HepG2 (cell line): ENCODE results near the gene SSBP4. TPM values are rescaled to one million over a fixed set of nuclear protein-coding genes. Genes with fewer than 3 reads are reported as not detected.

Experiments used
- ARNTL ChIP-seq: sonication (generic); formaldehyde crosslinking; IDR thresholded peaks from 2 replicates; pipeline ENCODE4 v1.4.0; 2020; ENCODE audit warnings: mild to moderate bottlenecking, missing genetic modification reagents
- GLI4 ChIP-seq: sonication (generic); formaldehyde crosslinking; IDR thresholded peaks from 2 replicates; pipeline ENCODE4 v1.5.1; 2020; ENCODE audit warnings: missing genetic modification reagents, mild to moderate bottlenecking, moderate library complexity, borderline replicate concordance
- KDM5A ChIP-seq: fragments of 200-600 bp; sonication (generic); IDR thresholded peaks from 2 replicates; pipeline ENCODE4 v1.7.0; 2018; ENCODE audit warnings: antibody characterized with exemption, mild to moderate bottlenecking, low read length, borderline replicate concordance
- PAF1 ChIP-seq: IDR thresholded peaks from 2 replicates; pipeline ENCODE4 v1.6.1; 2016; ENCODE audit warnings: missing genetic modification reagents, missing compliant biosample characterization
- RBM39 ChIP-seq: fragments of 200-400 bp; formaldehyde crosslinking; IDR thresholded peaks from one replicate; pipeline ENCODE4 v1.6.1; 2018; ENCODE audit warnings: antibody characterized with exemption, mild to moderate bottlenecking, low read depth, low read length; ENCODE audit not compliant: poor library complexity, severe bottlenecking
- SMARCE1 ChIP-seq: fragments of 450-650 bp; IDR thresholded peaks from 2 replicates; pipeline ENCODE4 v1.6.1; 2017; ENCODE audit warnings: borderline replicate concordance
- SP2 ChIP-seq: sonication (generic); formaldehyde crosslinking; IDR thresholded peaks from 2 replicates; pipeline ENCODE4 v1.5.1; 2020; ENCODE audit warnings: mild to moderate bottlenecking, missing genetic modification reagents
- STAG1 ChIP-seq: sonication (generic); formaldehyde crosslinking; IDR thresholded peaks from 2 replicates; pipeline ENCODE4 v1.4.0; 2020; ENCODE audit warnings: missing genetic modification reagents
- TCF12 ChIP-seq, 2 experiments: fragments of 450-650 bp in 1 of 2; sonication (generic) in 1 of 2; formaldehyde crosslinking in 1 of 2; IDR thresholded peaks; 2 replicates each; pipeline versions ENCODE4 v1.6.1 to v1.8.0; 2017 to 2022; ENCODE audit warnings: antibody characterized with exemption in 1 of 2, mild to moderate bottlenecking in 1 of 2, missing genetic modification reagents in 1 of 2, moderate library complexity in 1 of 2
- YEATS4 ChIP-seq: sonication (generic); formaldehyde crosslinking; IDR thresholded peaks from 2 replicates; pipeline ENCODE4 v1.4.0; 2020; ENCODE audit warnings: missing genetic modification reagents, borderline replicate concordance
- ZFP37 ChIP-seq: sonication (generic); formaldehyde crosslinking; IDR thresholded peaks from 2 replicates; pipeline ENCODE4 v1.4.0; 2020; ENCODE audit warnings: missing genetic modification reagents, borderline replicate concordance
- ZNF136 ChIP-seq: sonication (generic); formaldehyde crosslinking; IDR thresholded peaks from 2 replicates; pipeline ENCODE4 v1.8.1; 2022; ENCODE audit warnings: low read depth, mild to moderate bottlenecking, moderate library complexity, missing genetic modification reagents
- ZNF7 ChIP-seq: IDR thresholded peaks from 2 replicates; pipeline ENCODE4 v1.6.1; 2016; ENCODE audit warnings: missing biosample characterization, missing genetic modification reagents
- ZNF773 ChIP-seq: sonication (generic); formaldehyde crosslinking; IDR thresholded peaks from 2 replicates; pipeline ENCODE4 v1.4.0; 2020; ENCODE audit warnings: missing genetic modification reagents, borderline replicate concordance
- polyA plus RNA-seq, 8 experiments: library from polyadenylated mRNA; depleted of rRNA in 3 of 8; stranded (reverse) in 7 of 8; unstranded in 1 of 8; fragments of >200 nt; fragmentation: Illumina TruSeq in 4 of 8; extraction: Trizol in 4 of 8; gene quantifications; 2 replicates each; pipeline versions ENCODE4 v1.2.1 to v1.2.3, GENCODE V29; 2011 to 2016; ENCODE audit warnings: low read depth in 4 of 8, missing spikeins in 1 of 8, mixed read lengths in 1 of 8; ENCODE audit not compliant: insufficient read depth in 1 of 8
- total RNA-seq, 5 experiments: library from RNA; depleted of rRNA; stranded (reverse); fragments of >200 nt; fragmentation: Illumina TruSeq; extraction: Trizol; gene quantifications; 2 replicates each; pipeline ENCODE4 v1.2.3, GENCODE V29; 2016; ENCODE audit warnings: low read depth in 1 of 5
- TF ChIP-seq, protein P1 (sequence below): sonication (generic); formaldehyde crosslinking; IDR thresholded peaks from 2 replicates; pipeline ENCODE4 v1.4.0; 2020; ENCODE audit warnings: missing genetic modification reagents, borderline replicate concordance
- TF ChIP-seq, protein P2 (sequence below): sonication (generic); formaldehyde crosslinking; IDR thresholded peaks from 2 replicates; pipeline ENCODE4 v1.4.0; 2020; ENCODE audit warnings: mild to moderate bottlenecking, low read depth, missing genetic modification reagents
- TF ChIP-seq, protein P3 (sequence below): sonication (generic); formaldehyde crosslinking; IDR thresholded peaks from 2 replicates; pipeline ENCODE4 v1.4.0; 2020; ENCODE audit warnings: missing genetic modification reagents
- TF ChIP-seq, protein P4 (sequence below): sonication (generic); formaldehyde crosslinking; IDR thresholded peaks from 2 replicates; pipeline ENCODE4 v1.5.0; 2020; ENCODE audit warnings: mild to moderate bottlenecking, missing genetic modification reagents

Gene SSBP4
- total and polyA plus RNA-seq, 2 of the 13 experiments (the other 11 are each of a cell fraction or from before 2014, with no cell fraction given), result 20.8 to 39.5 TPM

DNA sequence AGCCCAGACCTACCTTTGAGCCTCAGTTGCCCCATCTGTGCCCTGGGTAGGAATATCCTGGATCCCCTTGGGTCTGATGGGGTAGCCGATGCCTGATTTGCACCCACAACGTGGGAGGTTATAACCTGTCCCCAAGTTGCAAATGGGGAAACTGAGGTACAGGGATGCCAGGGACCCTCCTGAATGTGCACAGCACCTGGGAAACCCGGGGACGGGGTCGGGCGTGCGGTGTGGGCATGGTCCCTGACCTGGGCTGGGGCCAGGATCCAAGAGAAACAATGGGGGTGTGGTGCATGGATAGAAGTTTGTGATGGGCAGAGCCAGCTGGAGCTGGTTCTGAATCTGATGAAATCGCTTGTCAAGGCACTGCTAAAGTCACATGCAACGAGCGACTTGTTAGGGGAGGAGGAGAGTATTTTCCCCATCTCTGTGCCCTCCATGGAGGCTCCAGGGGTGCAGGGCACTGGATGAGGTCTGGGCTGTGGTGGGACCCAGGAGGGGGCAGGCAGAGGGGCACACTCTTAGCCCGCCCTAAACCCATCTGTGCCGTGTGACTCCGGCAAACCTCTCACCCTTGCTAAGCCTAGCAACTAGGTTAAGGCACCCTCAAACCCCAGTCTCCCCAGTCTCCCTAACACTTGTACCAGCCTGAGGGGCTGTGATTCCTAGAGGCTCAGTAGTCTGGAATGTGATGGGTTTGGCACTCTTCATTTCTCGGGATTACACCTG lies 32.5 kb upstream of the SSBP4 start (continued):
- TF ChIP-seq, protein P1, sequence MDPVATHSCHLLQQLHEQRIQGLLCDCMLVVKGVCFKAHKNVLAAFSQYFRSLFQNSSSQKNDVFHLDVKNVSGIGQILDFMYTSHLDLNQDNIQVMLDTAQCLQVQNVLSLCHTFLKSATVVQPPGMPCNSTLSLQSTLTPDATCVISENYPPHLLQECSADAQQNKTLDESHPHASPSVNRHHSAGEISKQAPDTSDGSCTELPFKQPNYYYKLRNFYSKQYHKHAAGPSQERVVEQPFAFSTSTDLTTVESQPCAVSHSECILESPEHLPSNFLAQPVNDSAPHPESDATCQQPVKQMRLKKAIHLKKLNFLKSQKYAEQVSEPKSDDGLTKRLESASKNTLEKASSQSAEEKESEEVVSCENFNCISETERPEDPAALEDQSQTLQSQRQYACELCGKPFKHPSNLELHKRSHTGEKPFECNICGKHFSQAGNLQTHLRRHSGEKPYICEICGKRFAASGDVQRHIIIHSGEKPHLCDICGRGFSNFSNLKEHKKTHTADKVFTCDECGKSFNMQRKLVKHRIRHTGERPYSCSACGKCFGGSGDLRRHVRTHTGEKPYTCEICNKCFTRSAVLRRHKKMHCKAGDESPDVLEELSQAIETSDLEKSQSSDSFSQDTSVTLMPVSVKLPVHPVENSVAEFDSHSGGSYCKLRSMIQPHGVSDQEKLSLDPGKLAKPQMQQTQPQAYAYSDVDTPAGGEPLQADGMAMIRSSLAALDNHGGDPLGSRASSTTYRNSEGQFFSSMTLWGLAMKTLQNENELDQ (CRISPR knock-in tag), result 0 out of 2 replicates have a peak, but pooled peaks have one; percentile 2
- TF ChIP-seq, protein P2, sequence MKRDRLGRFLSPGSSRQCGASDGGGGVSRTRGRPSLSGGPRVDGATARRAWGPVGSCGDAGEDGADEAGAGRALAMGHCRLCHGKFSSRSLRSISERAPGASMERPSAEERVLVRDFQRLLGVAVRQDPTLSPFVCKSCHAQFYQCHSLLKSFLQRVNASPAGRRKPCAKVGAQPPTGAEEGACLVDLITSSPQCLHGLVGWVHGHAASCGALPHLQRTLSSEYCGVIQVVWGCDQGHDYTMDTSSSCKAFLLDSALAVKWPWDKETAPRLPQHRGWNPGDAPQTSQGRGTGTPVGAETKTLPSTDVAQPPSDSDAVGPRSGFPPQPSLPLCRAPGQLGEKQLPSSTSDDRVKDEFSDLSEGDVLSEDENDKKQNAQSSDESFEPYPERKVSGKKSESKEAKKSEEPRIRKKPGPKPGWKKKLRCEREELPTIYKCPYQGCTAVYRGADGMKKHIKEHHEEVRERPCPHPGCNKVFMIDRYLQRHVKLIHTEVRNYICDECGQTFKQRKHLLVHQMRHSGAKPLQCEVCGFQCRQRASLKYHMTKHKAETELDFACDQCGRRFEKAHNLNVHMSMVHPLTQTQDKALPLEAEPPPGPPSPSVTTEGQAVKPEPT (CRISPR knock-in tag), result no peak
- TF ChIP-seq GLI4 (CRISPR knock-in tag) (no peak), SP2 (CRISPR knock-in tag) (0 out of 2 replicates have a peak, but pooled peaks have one; percentile 35), STAG1 (CRISPR knock-in tag) (no peak), ZNF136 (CRISPR knock-in tag) (peak; percentile 7; the same call in 1 of the 2 replicates), ARNTL (CRISPR knock-in tag) (no peak), SMARCE1 (no peak), ZFP37 (CRISPR knock-in tag) (0 out of 2 replicates have a peak, but pooled peaks have one; percentile 12), RBM39 (peak; percentile 67), PAF1 (CRISPR knock-in tag) (peak; percentile 80), YEATS4 (no peak), ZNF773 (peak; percentile 11; the same call in 1 of the 2 replicates), ZNF7 (CRISPR knock-in tag) (no peak), KDM5A (peak; percentile 24; the same call in 1 of the 2 replicates), TCF12 (IDR thresholded peaks at IDR 0.05) (no peak), TCF12 (CRISPR knock-in tag; IDR thresholded peaks at IDR 0.05) (0 out of 2 replicates have a peak, but pooled peaks have one; percentile 32)
- TF ChIP-seq, protein P3, sequence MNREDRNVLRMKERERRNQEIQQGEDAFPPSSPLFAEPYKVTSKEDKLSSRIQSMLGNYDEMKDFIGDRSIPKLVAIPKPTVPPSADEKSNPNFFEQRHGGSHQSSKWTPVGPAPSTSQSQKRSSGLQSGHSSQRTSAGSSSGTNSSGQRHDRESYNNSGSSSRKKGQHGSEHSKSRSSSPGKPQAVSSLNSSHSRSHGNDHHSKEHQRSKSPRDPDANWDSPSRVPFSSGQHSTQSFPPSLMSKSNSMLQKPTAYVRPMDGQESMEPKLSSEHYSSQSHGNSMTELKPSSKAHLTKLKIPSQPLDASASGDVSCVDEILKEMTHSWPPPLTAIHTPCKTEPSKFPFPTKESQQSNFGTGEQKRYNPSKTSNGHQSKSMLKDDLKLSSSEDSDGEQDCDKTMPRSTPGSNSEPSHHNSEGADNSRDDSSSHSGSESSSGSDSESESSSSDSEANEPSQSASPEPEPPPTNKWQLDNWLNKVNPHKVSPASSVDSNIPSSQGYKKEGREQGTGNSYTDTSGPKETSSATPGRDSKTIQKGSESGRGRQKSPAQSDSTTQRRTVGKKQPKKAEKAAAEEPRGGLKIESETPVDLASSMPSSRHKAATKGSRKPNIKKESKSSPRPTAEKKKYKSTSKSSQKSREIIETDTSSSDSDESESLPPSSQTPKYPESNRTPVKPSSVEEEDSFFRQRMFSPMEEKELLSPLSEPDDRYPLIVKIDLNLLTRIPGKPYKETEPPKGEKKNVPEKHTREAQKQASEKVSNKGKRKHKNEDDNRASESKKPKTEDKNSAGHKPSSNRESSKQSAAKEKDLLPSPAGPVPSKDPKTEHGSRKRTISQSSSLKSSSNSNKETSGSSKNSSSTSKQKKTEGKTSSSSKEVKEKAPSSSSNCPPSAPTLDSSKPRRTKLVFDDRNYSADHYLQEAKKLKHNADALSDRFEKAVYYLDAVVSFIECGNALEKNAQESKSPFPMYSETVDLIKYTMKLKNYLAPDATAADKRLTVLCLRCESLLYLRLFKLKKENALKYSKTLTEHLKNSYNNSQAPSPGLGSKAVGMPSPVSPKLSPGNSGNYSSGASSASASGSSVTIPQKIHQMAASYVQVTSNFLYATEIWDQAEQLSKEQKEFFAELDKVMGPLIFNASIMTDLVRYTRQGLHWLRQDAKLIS (CRISPR knock-in tag), result peak; percentile 17
- TF ChIP-seq, protein P4, sequence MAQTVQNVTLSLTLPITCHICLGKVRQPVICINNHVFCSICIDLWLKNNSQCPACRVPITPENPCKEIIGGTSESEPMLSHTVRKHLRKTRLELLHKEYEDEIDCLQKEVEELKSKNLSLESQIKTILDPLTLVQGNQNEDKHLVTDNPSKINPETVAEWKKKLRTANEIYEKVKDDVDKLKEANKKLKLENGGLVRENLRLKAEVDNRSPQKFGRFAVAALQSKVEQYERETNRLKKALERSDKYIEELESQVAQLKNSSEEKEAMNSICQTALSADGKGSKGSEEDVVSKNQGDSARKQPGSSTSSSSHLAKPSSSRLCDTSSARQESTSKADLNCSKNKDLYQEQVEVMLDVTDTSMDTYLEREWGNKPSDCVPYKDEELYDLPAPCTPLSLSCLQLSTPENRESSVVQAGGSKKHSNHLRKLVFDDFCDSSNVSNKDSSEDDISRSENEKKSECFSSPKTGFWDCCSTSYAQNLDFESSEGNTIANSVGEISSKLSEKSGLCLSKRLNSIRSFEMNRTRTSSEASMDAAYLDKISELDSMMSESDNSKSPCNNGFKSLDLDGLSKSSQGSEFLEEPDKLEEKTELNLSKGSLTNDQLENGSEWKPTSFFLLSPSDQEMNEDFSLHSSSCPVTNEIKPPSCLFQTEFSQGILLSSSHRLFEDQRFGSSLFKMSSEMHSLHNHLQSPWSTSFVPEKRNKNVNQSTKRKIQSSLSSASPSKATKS, result peak; percentile 38; the same call in 1 of the 2 replicates
